GM12891 (cell line): Measurements from ENCODE around the gene FAM184B.

ENCODE experiments used
- POLR2A ChIP-seq: IDR thresholded peaks from 2 replicates; pipeline ENCODE4 v1.6.1; 2011; ENCODE audit warnings: low read depth, low read length, control low read depth
- POLR2AphosphoS5 ChIP-seq: IDR thresholded peaks from 2 replicates; pipeline ENCODE4 v1.6.1; 2011; ENCODE audit warnings: low read depth, low read length, control low read depth
- SPI1 ChIP-seq: IDR thresholded peaks from 2 replicates; pipeline ENCODE4 v1.6.1; 2011; ENCODE audit warnings: low read depth, low read length, control low read depth

DNA sequence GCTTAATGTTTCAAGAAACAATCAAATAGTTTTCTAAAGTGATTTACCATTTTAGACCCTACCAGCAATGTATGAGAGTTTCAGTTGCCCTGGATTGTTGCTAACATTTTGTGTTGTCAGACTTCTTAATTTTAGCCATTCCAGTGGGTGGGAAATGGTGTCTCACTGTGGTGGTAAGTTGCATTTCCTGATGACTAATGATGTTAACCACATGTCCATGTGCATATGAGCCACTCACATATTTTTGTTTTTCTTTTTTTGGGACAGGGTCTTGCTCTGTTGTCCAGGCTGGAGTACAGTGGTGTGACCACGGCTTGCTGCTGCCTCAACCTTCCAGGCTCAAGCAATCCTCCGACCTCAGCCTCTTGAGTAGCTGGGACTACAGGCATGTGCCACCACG lies 118.7 kb downstream of the FAM184B start:
- TF ChIP-seq POLR2A (no peak), SPI1 (no peak), POLR2AphosphoS5 (no peak)
